Measurements from ENCODE around the gene TAX1BP1.

TAX1BP1 gene

DNA sequence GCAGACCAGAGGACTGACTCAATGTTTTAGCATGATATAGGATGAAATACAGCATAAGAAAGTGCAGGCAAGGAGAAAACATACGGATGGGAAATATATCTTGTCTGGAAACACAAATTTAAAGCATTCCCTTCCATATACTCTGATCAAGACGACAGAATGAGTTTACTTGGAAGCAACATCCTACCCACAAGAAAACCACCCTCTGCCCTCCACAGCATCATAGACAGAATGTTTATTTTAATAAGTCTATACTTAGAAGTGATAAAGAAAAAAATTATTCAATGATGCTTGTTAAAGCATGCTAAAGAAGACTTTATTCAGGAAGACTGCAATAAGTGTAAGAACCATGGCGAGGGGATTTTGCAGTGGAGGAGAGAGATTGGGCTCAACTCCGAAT lies 44.9 kb upstream of the TAX1BP1 start:
- no peak for DNase-seq
- Histone ChIP-seq H3K27me3 (ENCODE audit: insufficient read depth, low read length, poor library complexity) (peaks cover 4% of the 10 kb centered on the region), H3K4me3 (ENCODE audit: low read depth in 1 of 2, low read length in 2 of 2) (no peak overlapping the region), H3K27ac (ENCODE audit: low read length) (no peak overlapping the region), H3K9ac (ENCODE audit: low read depth, low read length) (no peak overlapping the region), H3K36me3 (ENCODE audit: insufficient read depth, low read length) (no peaks in the 10 kb centered on the region), H2AFZ (ENCODE audit: low read depth, low read length) (no peak overlapping the region), H3K9me3 (ENCODE audit: insufficient read depth, low read length, severe bottlenecking) (no peaks in the 10 kb centered on the region), H3K4me2 (ENCODE audit: insufficient read depth, low read length) (no peak overlapping the region), H4K20me1 (ENCODE audit: insufficient read depth, low read length) (no peaks in the 10 kb centered on the region), H3K4me1 (ENCODE audit: insufficient read depth, low read length) (no peaks in the 10 kb centered on the region), H3K79me2 (ENCODE audit: insufficient read depth, low read length) (no peaks in the 10 kb centered on the region)
- TF ChIP-seq CTCF (IDR thresholded peaks at IDR 0.05; ENCODE audit: borderline replicate concordance, extremely low read depth, low read length, poor library complexity, severe bottlenecking) = no peak
- no peak for TF ChIP-seq EZH2 (IDR thresholded peaks at IDR 0.05; ENCODE audit: borderline replicate concordance, low read depth, low read length, severe bottlenecking)
- ATAC-seq (ENCODE audit: insufficient read depth, low read depth) = no peak

- Histone ChIP-seq H3K36me3 (ENCODE audit: insufficient read depth, low read length) (no peaks in the 10 kb centered on the region), H3K4me2 (ENCODE audit: insufficient read depth, low read length) (no peak overlapping the region), H2AFZ (ENCODE audit: low read depth, low read length) (no peak overlapping the region), H4K20me1 (ENCODE audit: insufficient read depth, low read length) (no peaks in the 10 kb centered on the region), H3K9ac (ENCODE audit: low read depth, low read length) (no peak overlapping the region), H3K79me2 (ENCODE audit: insufficient read depth, low read length) (no peaks in the 10 kb centered on the region), H3K27me3 (ENCODE audit: insufficient read depth, low read length, poor library complexity) (peaks cover 4% of the 10 kb centered on the region), H3K4me3 (ENCODE audit: low read depth in 1 of 2, low read length in 2 of 2) (no peak overlapping the region), H3K27ac (ENCODE audit: low read length) (no peak overlapping the region), H3K9me3 (ENCODE audit: insufficient read depth, low read length, severe bottlenecking) (no peaks in the 10 kb centered on the region), H3K4me1 (ENCODE audit: insufficient read depth, low read length) (no peaks in the 10 kb centered on the region)
- DNase-seq (no peak), ATAC-seq (ENCODE audit: insufficient read depth, low read depth) (no peak)
- TF ChIP-seq CTCF (IDR thresholded peaks at IDR 0.05; ENCODE audit: borderline replicate concordance, extremely low read depth, low read length, poor library complexity, severe bottlenecking) = no peak
Observed at GRCh38 chr7:27697861-27698430, 42.0 kb upstream of the TAX1BP1 start.

- H3K9me3 ChIP-seq (ENCODE audit: insufficient read depth, low read length, severe bottlenecking) = no peaks in the 10 kb centered on the region
Observed at GRCh38 chr7:27699751-27700150, 40.2 kb upstream of the TAX1BP1 start.

More at GRCh38 chr7:27699751-27700150, 40.2 kb upstream of the TAX1BP1 start:
- Histone ChIP-seq H3K9ac (ENCODE audit: low read depth, low read length) (no peak overlapping the region), H3K4me2 (ENCODE audit: insufficient read depth, low read length) (no peak overlapping the region), H3K4me3 (ENCODE audit: low read depth in 1 of 2, low read length in 2 of 2) (no peak overlapping the region), H3K36me3 (ENCODE audit: insufficient read depth, low read length) (no peaks in the 10 kb centered on the region), H2AFZ (ENCODE audit: low read depth, low read length) (no peak overlapping the region), H3K27me3 (ENCODE audit: insufficient read depth, low read length, poor library complexity) (peaks cover 4% of the 10 kb centered on the region), H3K79me2 (ENCODE audit: insufficient read depth, low read length) (no peaks in the 10 kb centered on the region), H4K20me1 (ENCODE audit: insufficient read depth, low read length) (no peaks in the 10 kb centered on the region), H3K27ac (ENCODE audit: low read length) (no peak overlapping the region), H3K4me1 (ENCODE audit: insufficient read depth, low read length) (no peaks in the 10 kb centered on the region)
- TF ChIP-seq EZH2 (IDR thresholded peaks at IDR 0.05; ENCODE audit: borderline replicate concordance, low read depth, low read length, severe bottlenecking) (no peak), CTCF (IDR thresholded peaks at IDR 0.05; ENCODE audit: borderline replicate concordance, extremely low read depth, low read length, poor library complexity, severe bottlenecking) (no peak)
- no peak for ATAC-seq (ENCODE audit: insufficient read depth, low read depth)
- no peak for DNase-seq

All from DND-41 (cell line).